Stimulated activated CD4-positive, alpha-beta T cell treated with anti-CD3 and anti-CD28 coated beads, Interleukin-1b, Interleukin-23, amount 100 ng/mL, for 24 hours (primary cell): ENCODE measurements around the gene INTS13.
"Not testable (repeated sequence)": the region's sequence is repeated elsewhere in the genome, so short reads cannot be mapped to it uniquely, and the experiment has no call there.

Experiments
- DNase-seq, 4 experiments: peaks; one replicate each; pipeline ENCODE4 v3.0.0-alpha.2; 2020; ENCODE audit warnings: low read depth in 4 of 4, low spot score in 1 of 4

INTS13 gene

DNA sequence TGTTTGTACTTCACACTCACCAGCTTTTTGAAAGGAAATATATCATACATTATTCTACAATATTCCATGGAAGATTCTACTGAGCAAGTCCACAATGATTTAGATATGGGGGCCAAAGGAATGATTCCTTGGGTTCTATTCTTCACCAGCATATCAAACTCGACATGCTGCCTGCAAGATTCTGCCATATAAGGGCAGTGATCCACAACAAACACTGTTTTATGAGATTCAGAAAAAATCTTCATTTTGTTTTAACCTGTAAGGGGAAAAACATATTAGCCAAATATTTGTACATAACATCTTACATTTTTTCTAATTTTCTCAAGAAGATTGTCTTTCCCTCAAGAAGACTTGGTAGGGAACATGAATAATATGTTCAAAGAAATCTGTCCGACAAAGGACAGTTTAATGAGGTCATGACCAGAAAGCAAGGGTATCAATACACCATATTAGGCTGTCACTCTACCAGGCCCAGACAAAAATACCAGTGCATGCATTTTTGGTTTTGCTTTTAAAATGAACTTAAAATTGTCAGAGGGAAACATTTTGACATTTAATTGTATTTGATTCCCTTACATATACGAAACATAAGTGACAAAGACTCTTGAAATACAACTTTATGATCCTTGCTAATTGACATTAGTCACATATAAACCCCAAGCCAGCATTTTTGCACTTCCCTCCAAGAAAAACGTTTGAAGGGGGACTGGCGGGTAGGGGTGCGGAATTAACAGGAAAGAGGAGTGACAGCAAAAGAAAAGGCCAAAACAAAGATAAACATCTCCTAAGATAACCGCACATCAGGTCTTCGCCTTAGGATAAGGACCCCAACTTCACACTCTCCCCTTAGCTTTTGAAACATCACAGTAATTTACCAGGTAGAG lies 980 bp downstream of the INTS13 start:
- no peak for DNase-seq

DNA sequence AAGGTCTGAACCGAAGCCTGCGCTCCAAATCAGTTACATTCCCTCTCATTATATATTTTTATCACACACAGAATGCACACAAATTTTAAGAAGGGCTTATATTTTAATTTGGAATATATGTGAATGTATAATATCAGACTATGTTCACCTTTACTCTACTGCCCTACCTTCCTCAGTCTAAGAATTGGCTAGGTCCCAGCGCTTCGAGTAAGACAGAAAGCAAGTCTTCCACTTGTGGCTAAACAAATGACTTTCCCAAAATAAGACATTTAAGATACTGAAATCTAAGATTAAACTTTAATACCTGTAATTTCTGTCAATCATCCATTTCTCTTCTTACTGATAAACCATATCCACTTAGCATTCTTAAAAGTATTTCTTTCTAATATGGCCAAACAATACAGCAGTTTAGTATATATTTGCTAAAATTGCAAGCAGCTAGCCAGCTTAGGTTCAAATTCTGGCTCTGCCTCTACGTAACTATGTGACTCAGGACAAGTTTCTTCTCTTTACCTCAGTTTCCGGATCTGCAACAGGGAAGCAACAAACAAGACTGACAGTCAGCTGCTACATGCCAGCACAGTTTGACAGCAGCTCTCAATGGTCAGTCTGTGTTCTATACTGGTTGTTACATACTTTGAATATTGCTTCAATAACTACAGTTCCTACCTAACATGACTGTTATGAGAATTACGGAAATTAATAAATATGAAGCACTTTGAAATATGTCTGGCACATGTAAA lies 2.0 kb downstream of the INTS13 start:
- no peak for DNase-seq

DNA sequence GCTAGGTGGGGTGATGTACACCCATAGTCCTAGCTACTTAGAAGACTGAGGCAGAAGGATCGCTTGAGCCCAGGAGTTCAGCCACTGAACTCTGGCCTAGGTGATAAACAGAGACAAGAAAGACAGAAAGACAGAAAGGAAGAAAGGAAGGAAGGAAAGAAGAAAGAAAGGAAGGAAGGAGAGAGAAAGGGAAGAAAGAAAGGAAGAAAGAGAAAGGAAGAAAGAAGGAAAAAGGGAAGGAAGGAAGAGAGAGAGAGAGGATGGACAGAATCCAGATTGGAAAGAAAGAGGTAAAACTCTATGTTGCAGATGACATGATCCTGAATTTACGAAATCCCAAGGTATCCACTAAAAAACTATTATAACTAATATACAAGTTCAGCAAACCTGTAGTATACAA lies 8.2 kb downstream of the INTS13 start:
- no peak for DNase-seq

- DNase-seq = no peak
Measured at GRCh38 chr12:26928661-26929060, 9.1 kb downstream of the INTS13 start.

- no peak for DNase-seq
Measured at GRCh38 chr12:26921886-26922285, 15.9 kb downstream of the INTS13 start.

- DNase-seq = no peak
Measured at GRCh38 chr12:26919216-26919555, 18.6 kb downstream of the INTS13 start.

DNA sequence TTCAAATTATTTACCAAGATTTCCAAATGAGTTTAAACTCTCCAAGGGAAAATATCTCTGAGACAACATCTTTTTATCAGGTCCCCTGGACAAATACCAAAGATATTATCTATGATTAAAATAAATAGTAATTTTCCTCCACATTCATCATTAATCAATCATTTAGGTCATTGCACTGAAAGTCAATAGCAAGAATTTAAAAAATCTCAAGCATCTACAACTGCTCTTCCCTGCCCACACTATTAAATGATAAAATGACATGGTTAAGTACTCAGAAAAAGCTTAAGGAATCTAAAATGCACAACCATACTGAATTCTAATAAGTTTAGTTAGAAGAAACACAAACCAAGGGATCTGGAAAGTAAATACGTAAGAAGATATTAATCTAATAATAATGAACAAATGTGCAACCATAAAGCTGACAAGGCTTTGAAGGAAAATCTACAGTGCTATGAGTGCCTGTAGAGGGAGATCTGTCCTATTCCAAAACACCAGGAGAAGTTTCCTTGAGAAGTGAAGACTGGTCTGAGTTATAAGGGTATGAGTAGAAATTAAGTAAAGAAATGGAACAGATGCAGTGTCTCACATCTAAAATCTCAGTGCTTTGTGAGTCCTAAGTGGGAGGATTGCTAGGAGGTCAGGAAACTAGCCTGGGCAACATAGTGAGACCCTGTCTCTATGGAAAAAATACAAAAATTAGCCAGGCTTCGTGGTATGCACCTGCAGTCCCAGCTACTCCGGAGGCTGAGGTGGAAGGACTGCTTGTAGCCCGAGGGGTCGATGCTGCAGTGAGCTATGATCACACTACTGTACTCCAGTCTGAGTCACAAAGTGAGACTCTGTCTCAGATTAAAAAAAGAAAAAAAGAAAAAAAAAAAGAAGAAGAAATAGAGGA lies 19.2 kb downstream of the INTS13 start:
- DNase-seq = no peak

DNA sequence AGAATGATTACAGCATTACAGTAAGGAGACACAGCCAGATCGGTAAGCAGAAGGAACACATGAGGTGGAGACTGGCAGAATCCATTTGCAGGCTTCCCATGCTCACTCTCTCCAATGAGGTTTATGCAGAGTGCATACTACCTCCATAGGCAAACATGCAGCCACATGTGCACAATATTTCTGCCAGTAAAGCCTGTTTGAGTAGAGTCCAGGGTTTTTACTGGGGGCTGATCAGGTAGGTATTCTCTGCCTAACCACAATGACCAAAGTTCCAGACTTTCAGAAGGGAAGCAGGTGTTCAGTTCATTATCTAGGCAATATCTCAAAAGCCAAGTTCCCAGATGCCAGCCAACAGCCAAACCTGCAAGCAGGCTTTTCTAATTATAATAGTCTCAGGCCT lies 31.1 kb downstream of the INTS13 start:
- DNase-seq = no peak

DNA sequence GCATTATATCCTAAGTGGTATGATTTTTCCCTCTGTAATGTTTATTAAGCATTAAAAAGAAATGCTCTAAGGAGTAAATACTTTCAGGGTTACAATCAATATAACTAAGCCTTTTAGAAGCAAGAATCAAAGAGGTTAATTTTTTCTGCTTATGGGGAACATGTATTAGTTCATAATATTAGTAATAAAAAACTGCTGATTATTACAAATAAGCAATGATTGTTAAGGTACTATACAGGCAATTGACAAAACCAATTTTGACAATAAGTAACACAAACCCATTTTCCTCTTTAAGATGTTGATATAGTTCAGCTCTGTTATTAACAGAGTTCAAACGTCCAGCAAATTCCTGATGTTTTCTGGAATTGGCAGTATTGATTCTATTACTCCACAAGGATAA lies 31.8 kb downstream of the INTS13 start:
- no peak for DNase-seq

- DNase-seq = not testable (repeated sequence)
Measured at GRCh38 chr12:26903396-26903795, 34.4 kb downstream of the INTS13 start.

DNA sequence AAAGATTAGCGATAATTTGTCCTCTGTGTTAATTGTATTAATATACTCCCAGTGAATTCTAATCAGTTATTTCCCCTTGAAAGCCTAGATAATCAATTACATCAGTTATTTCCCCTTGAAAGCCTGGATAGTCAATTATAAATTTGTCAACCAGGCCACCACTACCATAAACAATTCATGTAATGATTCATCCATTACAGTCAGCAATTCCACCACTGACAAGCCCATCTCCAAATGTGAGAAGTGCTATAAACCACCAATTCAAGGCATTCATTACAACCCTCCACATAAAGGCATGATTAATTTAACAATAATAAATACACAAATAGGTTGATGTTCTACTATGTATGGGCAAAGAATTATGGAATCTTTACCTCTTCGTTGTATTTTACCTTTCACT lies 40.9 kb downstream of the INTS13 start:
- no peak for DNase-seq

- DNase-seq = no peak
Measured at GRCh38 chr12:26895672-26896071, 42.1 kb downstream of the INTS13 start.

DNA sequence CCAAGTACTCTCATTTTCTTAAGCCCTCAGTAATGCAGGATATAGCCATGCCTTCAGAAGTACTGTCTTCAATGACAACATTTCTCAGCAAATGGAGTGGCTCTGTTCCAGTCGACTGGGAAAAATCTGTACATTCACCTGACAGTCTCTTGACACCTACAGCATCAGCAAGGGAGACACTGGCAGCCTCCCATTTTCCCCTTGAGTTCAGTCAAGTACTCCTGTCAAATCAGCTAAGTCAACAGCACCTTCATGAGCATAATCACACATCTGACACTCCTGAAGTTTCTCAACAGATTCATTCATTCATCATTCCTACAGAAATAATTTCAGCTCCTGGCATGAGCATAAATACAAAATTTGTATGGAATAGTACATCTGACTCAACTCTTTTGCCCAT lies 46.1 kb downstream of the INTS13 start:
- DNase-seq = no peak

DNA sequence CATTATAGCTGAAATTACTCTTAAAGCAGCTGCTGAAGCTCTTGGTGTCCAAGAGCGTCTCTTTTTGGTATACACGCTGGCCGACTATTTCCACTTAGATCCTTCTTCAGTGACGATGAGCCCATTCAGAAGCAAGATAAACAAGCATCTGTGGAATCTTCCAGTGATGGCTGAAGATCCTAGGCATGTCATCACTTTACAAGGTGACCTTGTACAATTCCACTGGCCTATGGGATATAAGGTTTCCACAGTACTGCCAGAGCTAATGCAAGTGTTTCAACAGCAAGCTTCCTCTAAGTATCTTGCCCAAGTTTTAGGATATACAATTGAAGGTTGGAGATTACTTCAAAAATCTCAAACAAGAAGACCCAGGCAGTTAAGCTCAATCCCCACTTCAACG lies 47.0 kb downstream of the INTS13 start:
- DNase-seq = no peak

DNA sequence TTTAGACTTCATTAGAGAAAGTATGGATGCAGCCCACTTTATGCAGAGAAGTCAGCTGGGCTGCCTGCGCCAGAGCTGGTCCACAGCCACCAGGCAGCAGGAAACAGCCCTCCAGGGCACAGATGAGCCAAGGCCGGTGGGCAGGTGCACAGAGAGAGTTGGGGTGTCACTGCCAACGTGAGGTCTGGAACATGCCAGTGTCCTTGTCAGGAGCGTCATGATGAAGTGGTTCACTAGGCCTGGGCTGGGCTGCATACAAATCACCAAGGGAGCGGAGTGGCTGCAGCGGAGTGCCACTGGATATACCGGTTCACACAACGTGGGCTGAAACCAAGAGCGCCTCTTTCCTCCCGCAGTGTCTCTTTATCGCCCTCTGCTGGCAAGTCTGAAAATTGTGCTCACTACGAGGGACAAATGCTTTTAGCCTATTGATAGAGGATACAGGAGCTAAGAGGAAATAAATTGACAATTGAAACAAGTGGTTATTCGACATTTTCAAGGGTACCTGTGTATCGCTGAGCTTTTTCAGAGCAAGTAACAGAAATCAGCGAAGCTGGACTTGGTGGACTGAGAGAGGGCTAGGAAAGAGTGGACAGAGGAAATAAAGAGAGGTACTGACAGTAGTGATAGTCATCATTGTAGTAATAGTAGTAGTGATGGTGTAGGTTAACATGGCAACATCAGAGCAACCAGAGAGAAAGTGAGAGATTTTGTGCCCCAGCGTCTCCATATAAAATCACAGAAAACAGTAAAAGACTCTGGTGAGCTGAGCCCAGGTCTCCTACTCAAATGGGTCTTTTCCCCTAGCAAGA lies 52.8 kb downstream of the INTS13 start:
- DNase-seq = peak; percentile 64 to 80 (median 70)

- DNase-seq = no peak
Measured at GRCh38 chr12:26880625-26881024, 57.2 kb downstream of the INTS13 start.

DNA sequence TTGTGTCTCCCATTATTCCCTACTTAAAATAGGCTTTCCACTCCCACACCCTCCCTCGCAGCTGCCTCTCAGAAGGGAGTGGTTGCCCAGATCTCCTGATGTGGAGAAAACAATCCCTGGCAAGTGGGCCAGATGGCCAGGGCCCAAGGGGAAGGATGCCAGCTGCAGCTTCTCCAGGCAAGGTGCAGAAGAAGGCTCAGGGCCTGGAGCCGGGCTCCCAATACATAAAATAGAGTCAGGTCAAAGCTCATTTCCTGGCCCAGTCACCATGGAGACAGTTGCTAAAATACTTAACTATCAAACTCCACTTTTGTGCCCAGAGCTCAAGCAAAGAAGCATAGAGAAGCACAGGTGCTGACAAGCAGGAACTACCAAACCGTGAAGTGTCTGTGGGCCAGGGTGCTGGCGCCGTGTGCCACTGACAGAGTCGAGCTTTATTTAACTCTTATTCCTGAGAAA lies 59.1 kb downstream of the INTS13 start:
- DNase-seq = no peak

DNA sequence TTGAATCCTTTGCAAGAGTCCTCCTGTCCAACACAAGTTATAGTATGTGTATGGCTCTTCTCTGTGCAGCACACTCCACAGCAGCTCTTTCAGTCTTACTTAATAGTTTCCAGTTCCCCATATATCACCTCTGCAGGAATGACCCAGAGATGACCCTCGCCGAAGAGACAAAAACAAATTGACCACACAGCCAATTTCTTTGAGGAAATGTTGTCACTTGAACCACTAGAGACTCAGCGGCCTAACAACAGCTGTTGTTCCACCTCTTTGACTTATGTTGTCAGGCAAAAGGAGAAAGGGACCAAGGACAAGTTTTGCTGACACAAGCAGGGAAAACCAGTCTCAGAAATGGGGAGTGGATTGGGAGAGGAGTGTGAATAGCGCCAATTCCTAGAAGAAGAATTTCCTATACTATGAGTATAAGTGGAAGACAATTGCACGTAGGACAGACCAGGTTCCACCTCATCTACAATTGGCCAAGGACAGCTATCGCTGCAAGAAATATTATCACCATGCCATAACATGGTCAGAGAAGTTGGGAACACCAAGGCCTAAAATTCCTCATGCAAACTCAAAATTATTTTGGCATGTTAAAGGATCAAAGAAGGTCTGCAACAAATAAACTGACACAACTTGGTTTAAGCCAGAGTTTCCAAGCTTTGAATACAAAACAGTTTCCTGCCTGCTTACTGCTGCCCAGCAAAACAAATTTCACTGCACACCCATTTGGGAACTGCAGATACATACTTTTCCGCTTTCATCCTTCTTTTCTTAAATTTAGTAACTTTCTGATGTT lies 63.1 kb downstream of the INTS13 start:
- DNase-seq = no peak

DNA sequence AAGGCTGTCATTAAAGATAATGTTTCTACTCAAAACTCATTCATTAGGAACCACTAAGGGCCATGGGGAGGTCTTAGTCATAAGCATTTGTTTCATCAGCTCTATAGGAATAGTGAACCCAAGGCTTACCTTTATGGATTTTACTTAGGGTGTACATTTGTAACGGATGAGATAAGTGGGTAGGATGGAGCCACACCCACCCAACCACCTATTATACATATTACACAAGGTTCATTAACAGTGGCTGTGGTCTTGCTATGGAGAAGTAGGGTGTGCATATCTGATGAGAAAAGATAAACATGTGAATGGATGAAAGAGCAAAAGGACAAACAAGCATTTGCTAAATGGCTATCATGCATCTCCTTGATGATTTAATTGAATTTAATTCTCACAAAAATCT lies 65.2 kb downstream of the INTS13 start:
- no peak for DNase-seq

- DNase-seq = no peak
Measured at GRCh38 chr12:26871985-26872384, 65.8 kb downstream of the INTS13 start.
